HL-60/S4 treated with retinoic acid at 250 ng/mL for 4 days and 3 days (cell line): ENCODE data around the gene ACBD6.

ENCODE experiments used
- in situ Hi-C: fragments of 300-500 bp; cut with MboI; formaldehyde crosslinking; loops from 2 replicates; pipeline ENCODE4 v1.7.0; 2022; ENCODE audit warnings: low sequenced_read_pairs

The ACBD6 gene

DNA sequence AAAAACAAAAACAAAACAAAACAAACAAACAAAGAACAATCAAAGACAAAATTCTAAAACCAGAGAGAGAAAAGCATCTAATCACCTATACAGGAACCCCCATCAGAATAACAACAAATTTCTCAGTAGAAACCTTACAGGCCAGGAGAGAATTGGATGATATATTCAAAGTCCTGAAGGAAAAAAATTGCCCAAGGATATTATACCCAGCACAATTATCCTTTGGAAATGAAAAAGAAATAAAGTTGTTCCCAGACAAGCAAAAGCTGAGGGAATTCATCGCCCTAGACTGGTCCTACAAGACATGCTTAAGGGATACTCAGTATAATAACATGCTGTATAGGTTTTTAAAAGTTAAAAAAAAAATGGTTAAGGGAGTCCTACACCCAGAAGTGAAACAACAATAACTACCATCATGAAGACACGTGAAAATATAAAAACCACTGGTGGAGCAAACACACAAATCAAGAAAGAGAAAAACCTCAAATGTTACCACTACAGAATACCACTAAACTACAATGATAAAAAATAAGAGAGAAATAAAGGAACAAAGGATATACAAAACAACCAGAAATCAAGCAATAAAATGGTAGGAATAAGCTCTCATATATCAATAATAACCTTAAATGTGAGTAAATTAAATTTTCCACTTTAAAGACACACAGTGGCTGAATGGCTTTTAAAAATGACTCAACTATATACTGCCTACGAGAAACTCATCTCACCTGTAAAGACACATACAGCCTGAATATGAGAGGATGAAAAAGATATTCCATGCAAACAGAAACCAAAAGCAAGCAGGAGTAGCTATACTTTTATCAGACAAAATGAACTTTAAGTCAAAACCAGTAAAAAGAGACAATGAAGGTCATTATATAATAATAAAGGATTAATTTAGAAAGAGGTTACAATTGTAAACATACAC is 121.9 kb downstream of the ACBD6 start:
- in situ Hi-C loops: no loop called here

- in situ Hi-C loops: no loop called here
These were observed 125.6 kb downstream of the ACBD6 start for GRCh38 chr1:180376800-180377199.

DNA sequence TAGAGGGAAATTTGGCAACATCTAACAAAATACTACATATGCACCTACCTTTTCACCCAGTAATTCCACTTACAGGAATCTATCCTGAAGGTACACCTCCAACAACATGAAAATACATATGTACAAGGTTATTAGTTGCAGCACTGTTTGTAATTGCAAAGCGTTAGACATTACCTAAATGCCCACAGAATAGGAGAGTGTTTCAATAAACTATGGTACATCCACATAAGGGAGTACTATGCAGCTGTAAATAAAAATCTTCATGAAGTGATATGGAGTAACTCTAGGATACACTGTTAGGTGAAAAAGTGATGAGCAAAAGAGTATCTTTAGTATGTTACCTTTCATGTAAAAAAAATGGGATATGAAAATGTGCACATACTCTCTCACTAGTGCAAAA is 126.1 kb downstream of the ACBD6 start:
- in situ Hi-C loops: no loop called here

GRCh38 chr1:180372728-180373127 is 129.6 kb downstream of the ACBD6 start:
- in situ Hi-C loops: no loop called here

GRCh38 chr1:180370597-180370996 is 131.8 kb downstream of the ACBD6 start:
- in situ Hi-C loops: no loop called here

DNA sequence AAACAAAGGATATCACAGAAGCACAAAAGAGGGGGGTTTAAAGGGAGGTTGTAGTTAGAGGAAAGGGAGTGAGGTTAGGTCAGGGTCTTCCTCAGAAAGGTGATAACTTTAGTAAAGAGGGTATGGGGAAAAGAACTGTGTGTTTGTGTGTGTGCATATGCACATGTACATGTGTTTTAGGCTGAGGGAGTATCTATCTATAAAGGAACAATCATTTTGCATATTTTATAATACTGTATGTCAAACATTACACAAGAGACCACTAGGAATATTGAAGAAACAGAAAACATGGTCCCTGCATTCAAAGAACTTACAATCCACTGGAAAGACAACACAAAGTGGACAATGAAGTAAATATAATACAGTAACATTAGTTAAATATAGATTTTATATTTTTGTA is 132.2 kb downstream of the ACBD6 start:
- in situ Hi-C loops: no loop called here

DNA sequence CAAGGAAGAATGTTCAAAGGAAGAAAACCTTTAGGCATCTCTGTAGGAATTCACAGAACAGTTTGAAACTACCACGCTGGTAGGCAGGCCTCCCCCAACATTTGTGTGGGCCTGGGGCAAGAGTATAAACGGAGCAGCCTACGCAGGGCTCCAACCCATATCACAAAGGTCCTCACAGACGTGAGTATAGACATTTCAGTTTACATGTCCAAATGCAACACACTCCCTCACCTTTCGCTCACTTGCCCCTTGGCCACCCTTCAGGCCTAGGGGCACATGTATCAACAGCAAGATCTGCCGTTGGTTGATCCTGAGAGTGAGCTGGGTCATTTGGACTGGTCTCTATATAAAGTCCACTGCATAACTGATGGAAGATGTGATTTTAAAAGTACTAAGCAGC is 133.3 kb downstream of the ACBD6 start:
- in situ Hi-C loops: no loop called here

DNA sequence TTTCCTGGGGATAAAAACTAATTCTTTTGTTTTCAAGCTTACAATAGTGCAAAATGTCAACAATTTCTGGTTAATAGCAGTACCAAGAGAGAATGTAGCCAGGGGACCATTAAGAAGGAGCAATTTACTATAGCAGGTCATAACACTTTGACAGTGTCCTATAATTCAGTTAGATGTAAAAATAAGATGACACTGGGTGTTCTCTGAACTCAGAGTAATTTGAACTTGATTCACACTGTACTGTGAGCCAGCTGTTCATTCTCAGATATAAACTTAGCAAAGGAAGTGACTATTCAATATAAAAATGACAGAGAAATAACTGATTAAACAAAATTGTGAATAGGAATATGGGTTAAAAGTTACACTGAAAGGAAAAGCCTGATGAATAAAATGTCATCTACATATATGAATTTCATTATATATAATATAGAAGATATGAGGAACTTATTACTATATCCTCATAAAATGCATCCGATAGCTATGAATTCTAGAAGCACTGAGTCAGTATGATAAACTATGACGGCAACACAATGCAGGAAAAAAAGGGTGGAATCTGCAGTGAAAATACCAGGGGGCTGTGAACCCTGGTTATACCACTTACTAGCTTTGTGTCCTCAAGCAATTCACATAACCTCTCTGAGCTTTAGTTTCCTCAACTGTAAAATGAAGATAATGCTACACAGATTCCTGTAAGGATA is 135.9 kb downstream of the ACBD6 start:
- in situ Hi-C loops: no loop called here

DNA sequence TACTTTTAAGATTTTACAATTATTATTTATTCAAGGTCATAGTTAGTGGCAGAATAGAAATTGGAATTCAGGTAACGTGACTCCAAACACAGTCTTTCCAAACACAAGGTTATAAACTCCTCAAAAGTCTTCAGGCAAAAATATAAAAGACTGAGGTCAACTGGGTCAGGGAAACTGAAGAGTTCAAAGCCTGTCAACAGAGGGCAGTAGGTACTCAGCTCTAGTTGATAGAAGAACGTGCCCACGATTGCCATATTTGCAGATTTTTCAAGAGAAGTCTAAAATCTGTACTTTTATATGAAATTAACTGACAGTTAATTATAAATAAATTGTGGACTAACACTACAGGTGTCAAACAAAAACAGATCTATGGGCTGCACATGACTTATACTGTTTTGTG is 137.3 kb downstream of the ACBD6 start:
- in situ Hi-C loops: no loop called here

GRCh38 chr1:180363246-180363995 is 139.0 kb downstream of the ACBD6 start:
- in situ Hi-C loops: no loop called here

GRCh38 chr1:180360333-180361075 is 141.9 kb downstream of the ACBD6 start:
- in situ Hi-C loops: no loop called here

DNA sequence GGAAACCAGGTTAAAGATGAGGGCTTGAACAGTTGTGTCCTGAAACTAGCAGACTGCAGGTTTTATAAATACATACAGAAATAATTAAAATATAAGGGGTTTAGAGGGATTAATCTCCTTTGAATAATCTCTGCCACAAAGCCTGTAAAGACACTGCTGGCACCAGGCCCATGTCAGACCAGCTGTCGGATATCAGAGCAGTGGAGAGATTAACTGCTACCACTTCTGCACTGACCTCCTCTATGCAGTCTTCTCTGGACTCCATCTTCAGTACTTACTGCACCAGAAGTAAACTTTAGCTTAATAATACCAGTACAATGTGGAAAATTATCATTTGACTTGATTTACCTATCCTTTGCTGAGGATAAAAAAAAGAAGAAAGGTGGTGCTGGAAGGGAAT is 143.7 kb downstream of the ACBD6 start:
- in situ Hi-C loops: no loop called here

DNA sequence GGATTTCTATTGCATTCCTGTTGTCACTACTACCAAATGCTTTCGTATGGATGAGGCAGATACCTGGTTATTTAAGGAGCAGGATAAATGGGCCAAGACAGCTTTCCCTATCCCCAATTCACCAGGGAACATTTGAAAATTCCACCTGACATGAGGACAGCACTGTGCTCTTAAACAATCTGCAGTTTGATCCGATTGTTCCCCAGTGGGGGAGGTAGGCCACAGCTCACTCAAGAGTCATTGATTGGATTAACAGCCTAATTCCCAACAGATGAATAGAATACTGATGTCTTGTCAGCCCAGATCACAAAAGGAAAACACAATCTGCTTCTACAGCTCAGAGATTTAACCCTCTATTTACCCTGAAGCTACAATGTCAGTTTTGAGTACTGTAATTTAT is 148.4 kb downstream of the ACBD6 start:
- in situ Hi-C loops: no loop called here

- in situ Hi-C loops: no loop called here
These were observed 149.8 kb downstream of the ACBD6 start for GRCh38 chr1:180352588-180352987.

DNA sequence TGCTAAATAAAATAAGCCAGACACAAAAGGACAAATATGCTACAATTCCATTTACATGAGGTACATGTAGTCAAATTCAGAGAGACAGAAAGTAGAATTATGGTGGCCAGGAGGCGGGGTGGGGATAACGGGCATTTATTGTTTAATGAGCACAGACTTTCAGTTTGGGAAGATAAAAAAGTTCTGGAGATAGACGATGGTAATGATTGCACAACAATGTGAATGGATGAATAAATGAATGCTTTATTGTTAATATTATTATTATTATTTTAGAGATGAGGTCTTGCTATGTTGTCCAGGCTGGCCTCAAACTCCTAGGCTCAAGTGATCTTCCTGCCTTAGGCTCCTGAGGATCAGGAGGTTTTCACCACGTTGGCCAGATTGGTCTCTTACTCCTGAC is 150.4 kb downstream of the ACBD6 start:
- in situ Hi-C loops: no loop called here

GRCh38 chr1:180345148-180345547 is 157.2 kb downstream of the ACBD6 start:
- in situ Hi-C loops: no loop called here

DNA sequence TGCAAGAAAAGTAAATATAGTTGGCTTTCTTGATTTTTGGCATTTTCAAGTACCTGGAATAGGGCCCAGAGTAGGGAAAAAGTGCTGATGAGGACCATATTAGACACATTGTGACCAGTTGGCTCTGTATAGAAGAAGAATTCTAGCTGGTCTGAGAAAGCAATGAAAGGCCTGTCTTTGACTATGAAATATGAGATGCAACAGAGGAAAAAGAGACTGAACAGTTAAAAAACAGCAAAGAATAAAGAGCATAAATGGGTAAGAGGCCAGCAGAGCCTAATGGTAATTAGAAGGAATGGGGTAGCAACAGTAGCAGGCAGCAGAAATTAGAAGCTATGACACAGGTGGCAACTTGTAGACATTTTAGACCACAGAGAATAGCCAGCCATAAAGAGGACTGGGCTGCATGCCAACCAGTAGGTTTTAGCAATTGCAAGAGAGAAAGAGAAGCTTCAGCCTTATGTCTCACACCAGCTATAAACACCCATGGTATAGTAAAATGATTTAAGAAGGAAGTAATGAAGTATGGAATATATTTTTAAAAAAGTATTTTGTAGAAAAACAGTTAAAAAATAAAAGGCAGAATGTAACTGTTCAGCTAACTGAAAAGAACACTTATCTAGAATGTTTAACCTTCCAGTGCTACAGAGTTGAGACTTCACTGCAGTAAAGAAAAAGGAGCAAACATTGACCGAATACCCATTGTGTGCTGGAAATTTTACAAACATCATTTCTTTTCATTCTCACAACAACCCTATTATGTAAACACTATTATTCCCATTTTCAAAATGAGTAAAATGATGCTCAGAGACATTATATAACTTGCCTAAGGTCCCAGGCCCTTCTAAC is 158.2 kb downstream of the ACBD6 start:
- in situ Hi-C loops: no loop called here

DNA sequence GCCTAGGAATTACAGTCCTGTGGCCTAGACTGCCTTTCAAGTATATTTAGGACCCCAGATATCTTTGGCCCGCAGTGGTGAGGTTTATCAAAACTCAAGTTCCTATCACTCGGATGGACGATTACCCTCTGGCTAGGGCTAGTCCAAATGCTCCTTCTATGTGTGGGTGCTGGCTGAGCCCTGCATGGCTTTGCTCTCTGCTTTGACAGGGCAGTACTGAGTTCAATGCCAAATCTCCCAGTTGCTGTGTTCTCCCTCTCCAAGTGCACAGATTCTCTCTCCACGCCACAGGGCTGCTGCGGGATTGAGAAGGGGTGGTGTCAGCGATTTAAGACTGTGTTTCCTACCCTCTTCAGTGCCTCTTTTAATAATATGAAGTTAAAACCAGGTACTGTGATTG is 175.3 kb downstream of the ACBD6 start:
- in situ Hi-C loops: no loop called here

DNA sequence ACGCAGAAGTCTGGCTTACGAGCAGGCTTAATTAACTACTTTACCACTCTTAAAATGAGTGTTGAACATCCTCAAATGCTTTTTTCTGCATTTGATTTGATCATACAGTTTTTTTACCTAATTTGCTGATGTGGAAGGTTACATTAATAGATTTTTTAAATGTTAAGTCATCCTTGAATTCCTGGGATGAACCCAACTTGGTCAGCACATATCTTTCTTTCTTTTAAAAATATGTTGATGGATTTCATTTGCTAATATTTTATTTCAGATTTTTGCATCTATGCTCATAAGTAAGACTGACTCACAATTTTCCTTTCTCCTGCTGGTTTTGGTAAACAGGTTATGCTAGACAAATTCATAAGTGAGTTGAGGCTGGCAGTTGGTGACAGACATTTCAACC is 189.5 kb downstream of the ACBD6 start:
- in situ Hi-C loops: no loop called here
